Gastroesophageal sphincter (tissue), 4 donors: ENCODE results near the gene BCOR. TPM values are rescaled to one million over a fixed set of nuclear protein-coding genes. Genes with fewer than 3 reads are reported as not detected.

ENCODE experiments used
- ATAC-seq: fragments of 150-250 bp; one replicate; pipeline ENCODE4 v1.9.1; 2016; ENCODE audit warnings: mild to moderate bottlenecking, moderate library complexity
- H3K27ac ChIP-seq, 4 donors: fragments of 200-600 bp; sonication (generic) in 3 of 4; 1 replicate in 3 of 4; 2 replicates in 1 of 4; pipeline ENCODE4 v1.5.1; 2016 to 2019
- H3K27me3 ChIP-seq: fragments of 200-600 bp; sonication (generic); one replicate; pipeline ENCODE4 v1.5.1; 2019
- H3K36me3 ChIP-seq, 2 donors: fragments of 200-600 bp; sonication (generic); one replicate each; pipeline ENCODE4 v1.5.1; 2019; ENCODE audit warnings: control low read depth in 1 of 2
- H3K4me1 ChIP-seq, 3 donors: fragments of 200-600 bp; sonication (generic); 1 replicate in 2 of 3; 2 replicates in 1 of 3; pipeline ENCODE4 v1.5.1; 2016 to 2019; ENCODE audit warnings: control low read depth in 2 of 3
- H3K4me3 ChIP-seq, 2 donors: fragments of 200-600 bp; sonication (generic); one replicate each; pipeline ENCODE4 v1.5.1; 2019; ENCODE audit warnings: mild to moderate bottlenecking in 1 of 2, moderate library complexity in 1 of 2
- H3K9me3 ChIP-seq, 3 donors: fragments of 200-600 bp; sonication (generic); one replicate each; pipeline ENCODE4 v1.5.1; 2017 to 2019; ENCODE audit warnings: control low read depth in 2 of 3
- CTCF ChIP-seq, 4 experiments: fragments of 200-600 bp in 2 of 4; fragments of 450-650 bp in 2 of 4; sonication (generic) in 1 of 4; IDR thresholded peaks; one replicate each; pipeline ENCODE4 v1.5.1; 2017 to 2019; ENCODE audit warnings: antibody characterized with exemption in 4 of 4, mild to moderate bottlenecking in 2 of 4, moderate library complexity in 2 of 4
- EP300 ChIP-seq: sonication (generic); formaldehyde crosslinking; IDR thresholded peaks from one replicate; pipeline ENCODE4 v1.6.1; 2017; ENCODE audit warnings: antibody characterized with exemption, mild to moderate bottlenecking
- POLR2A ChIP-seq, 2 donors: fragments of 450-650 bp; IDR thresholded peaks; one replicate each; pipeline ENCODE4 v1.6.1; 2017; ENCODE audit warnings: antibody characterized with exemption in 2 of 2, mild to moderate bottlenecking in 2 of 2, moderate library complexity in 1 of 2
- POLR2AphosphoS5 ChIP-seq: sonication (generic); formaldehyde crosslinking; IDR thresholded peaks from one replicate; pipeline ENCODE4 v1.6.1; 2017; ENCODE audit warnings: antibody characterized with exemption
- WGBS, 2 donors: methylation state at CpG; one replicate each; pipeline ENCODE4 v1.1.5; 2018; ENCODE audit warnings: low coverage in 1 of 2; 5-methylcytosine and 5-hydroxymethylcytosine counted together
- total RNA-seq, 4 donors: library from RNA; depleted of rRNA; stranded (reverse); fragments of >200 nt; gene quantifications; one replicate each; pipeline ENCODE4 v1.1.0, GENCODE V29; 2016

BCOR gene
- total RNA-seq, 4 donors from 2014 or later = 18.4 to 27.4 (median 21.4) TPM

GRCh38 chrX:40037367-40037766 is 60.4 kb downstream of the BCOR start:
- Histone ChIP-seq H3K4me3 (no peak overlapping the region), H3K27ac (no peak overlapping the region), H3K9me3 (no peaks in the 10 kb centered on the region), H3K36me3 (no peaks in the 10 kb centered on the region), H3K27me3 (no peaks in the 10 kb centered on the region), H3K4me1 (no peaks in the 10 kb centered on the region)
- TF ChIP-seq POLR2A (IDR thresholded peaks at IDR 0.05) (no peak), CTCF (IDR thresholded peaks at IDR 0.05) (no peak), POLR2AphosphoS5 (no peak), EP300 (no peak)
- ATAC-seq = no peak

GRCh38 chrX:40035726-40036125 is 62.0 kb downstream of the BCOR start:
- no peak overlapping the region for H3K27ac ChIP-seq
- no peak overlapping the region for H3K4me3 ChIP-seq
- 83 to 100% methylated on average over 1 to 2 of the region's 5 CpGs for WGBS, 2 donors
- no peaks in the 10 kb centered on the region for H3K4me1 ChIP-seq
- TF ChIP-seq CTCF (IDR thresholded peaks at IDR 0.05) = no peak
- TF ChIP-seq POLR2A (IDR thresholded peaks at IDR 0.05) = no peak
- no peak for TF ChIP-seq EP300
- TF ChIP-seq POLR2AphosphoS5 = no peak
- H3K9me3 ChIP-seq = no peaks in the 10 kb centered on the region
- H3K27me3 ChIP-seq = no peaks in the 10 kb centered on the region
- H3K36me3 ChIP-seq = no peaks in the 10 kb centered on the region
- ATAC-seq = no peak

GRCh38 chrX:40031911-40032310 is 65.8 kb downstream of the BCOR start:
- Histone ChIP-seq H3K27me3 (no peaks in the 10 kb centered on the region), H3K36me3 (no peaks in the 10 kb centered on the region), H3K4me3 (no peak overlapping the region), H3K27ac (no peak overlapping the region), H3K9me3 (no peaks in the 10 kb centered on the region), H3K4me1 (no peaks in the 10 kb centered on the region)
- 100% methylated on average over 5 of the region's 5 CpGs; no CpG with 5 or more reads in 1 of the 2 donors for WGBS, 2 donors
- no peak for ATAC-seq
- TF ChIP-seq POLR2A (IDR thresholded peaks at IDR 0.05) (no peak), POLR2AphosphoS5 (no peak), CTCF (IDR thresholded peaks at IDR 0.05) (no peak), EP300 (no peak)

GRCh38 chrX:40030205-40030604 is 67.6 kb downstream of the BCOR start:
- H3K4me1 ChIP-seq = no peaks in the 10 kb centered on the region
- no peaks in the 10 kb centered on the region for H3K36me3 ChIP-seq
- no peaks in the 10 kb centered on the region for H3K27me3 ChIP-seq
- no peak for TF ChIP-seq POLR2AphosphoS5
- no peak for TF ChIP-seq EP300
- TF ChIP-seq CTCF (IDR thresholded peaks at IDR 0.05) = no peak
- TF ChIP-seq POLR2A (IDR thresholded peaks at IDR 0.05) = no peak
- no peak overlapping the region for H3K27ac ChIP-seq
- H3K9me3 ChIP-seq = no peaks in the 10 kb centered on the region
- ATAC-seq = no peak
- H3K4me3 ChIP-seq = no peak overlapping the region
- 43 to 70% methylated on average over 1 to 2 of the region's 3 CpGs for WGBS, 2 donors

- Histone ChIP-seq H3K4me3 (no peak overlapping the region), H3K9me3 (no peaks in the 10 kb centered on the region), H3K4me1 (no peaks in the 10 kb centered on the region), H3K36me3 (no peaks in the 10 kb centered on the region), H3K27me3 (no peaks in the 10 kb centered on the region), H3K27ac (no peak overlapping the region)
- 76 to 79% methylated on average over 3 of the region's 3 CpGs for WGBS, 2 donors
- ATAC-seq = no peak
- TF ChIP-seq CTCF (IDR thresholded peaks at IDR 0.05) (no peak), EP300 (no peak), POLR2AphosphoS5 (no peak), POLR2A (IDR thresholded peaks at IDR 0.05) (no peak)
Observed at GRCh38 chrX:40022421-40022820, 75.3 kb downstream of the BCOR start.
